Measurements from ENCODE around the gene CHORDC1.

GRCh38 chr11:90179923-90180322, 42.9 kb downstream of the CHORDC1 start:
- TF ChIP-seq CTCF (IDR thresholded peaks at IDR 0.05), result no peak
- TF ChIP-seq POLR2A (IDR thresholded peaks at IDR 0.05), result no peak
- no peak for TF ChIP-seq EP300 (IDR thresholded peaks at IDR 0.05)

Measured in ovary (tissue), 3 donors.